Thyroid gland (tissue), 4 donors: ENCODE measurements around the gene GPNMB.

Source experiments
- POLR2A ChIP-seq, 2 donors: fragments of 450-650 bp; IDR thresholded peaks; one replicate each; pipeline ENCODE4 v1.6.1; 2017; ENCODE audit warnings: antibody characterized with exemption in 2 of 2, mild to moderate bottlenecking in 2 of 2, moderate library complexity in 1 of 2
- TF ChIP-seq, protein P1 (sequence below), 6 experiments: fragments of 200-600 bp in 3 of 6; fragments of 450-650 bp in 3 of 6; sonication (generic) in 3 of 6; IDR thresholded peaks; one replicate each; pipeline ENCODE4 v1.5.1; 2016 to 2019; ENCODE audit warnings: antibody characterized with exemption in 6 of 6, mild to moderate bottlenecking in 2 of 6, inconsistent platforms in 1 of 6, moderate library complexity in 1 of 6

DNA sequence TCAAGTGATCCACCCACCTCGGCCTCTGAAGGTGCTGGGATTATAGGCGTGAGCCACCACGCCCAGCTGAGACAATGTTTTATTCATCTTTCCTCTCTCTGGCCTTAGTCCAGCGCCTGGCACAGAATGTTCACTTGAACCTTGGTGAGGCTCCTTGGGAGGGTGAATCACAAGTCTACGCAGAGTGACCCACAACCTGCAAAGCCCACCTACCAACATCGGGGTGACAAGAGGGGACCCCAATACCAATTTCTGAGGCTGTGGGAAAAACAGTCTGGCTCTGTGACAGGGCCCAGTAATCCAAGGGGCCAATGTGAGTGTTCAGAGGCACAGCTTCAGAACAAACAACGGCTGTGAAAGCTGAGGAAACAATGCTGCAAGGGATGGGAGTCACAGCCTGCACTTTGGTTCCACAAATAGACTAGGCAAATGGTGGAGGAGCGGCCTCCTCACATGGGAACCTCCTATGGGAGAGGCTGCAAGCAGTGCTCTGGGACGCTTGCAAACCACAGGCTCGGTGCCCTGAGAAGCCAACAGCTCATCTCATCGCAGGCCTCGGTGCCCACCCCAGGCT, 47.0 kb downstream of the GPNMB start:
- TF ChIP-seq, protein P1, sequence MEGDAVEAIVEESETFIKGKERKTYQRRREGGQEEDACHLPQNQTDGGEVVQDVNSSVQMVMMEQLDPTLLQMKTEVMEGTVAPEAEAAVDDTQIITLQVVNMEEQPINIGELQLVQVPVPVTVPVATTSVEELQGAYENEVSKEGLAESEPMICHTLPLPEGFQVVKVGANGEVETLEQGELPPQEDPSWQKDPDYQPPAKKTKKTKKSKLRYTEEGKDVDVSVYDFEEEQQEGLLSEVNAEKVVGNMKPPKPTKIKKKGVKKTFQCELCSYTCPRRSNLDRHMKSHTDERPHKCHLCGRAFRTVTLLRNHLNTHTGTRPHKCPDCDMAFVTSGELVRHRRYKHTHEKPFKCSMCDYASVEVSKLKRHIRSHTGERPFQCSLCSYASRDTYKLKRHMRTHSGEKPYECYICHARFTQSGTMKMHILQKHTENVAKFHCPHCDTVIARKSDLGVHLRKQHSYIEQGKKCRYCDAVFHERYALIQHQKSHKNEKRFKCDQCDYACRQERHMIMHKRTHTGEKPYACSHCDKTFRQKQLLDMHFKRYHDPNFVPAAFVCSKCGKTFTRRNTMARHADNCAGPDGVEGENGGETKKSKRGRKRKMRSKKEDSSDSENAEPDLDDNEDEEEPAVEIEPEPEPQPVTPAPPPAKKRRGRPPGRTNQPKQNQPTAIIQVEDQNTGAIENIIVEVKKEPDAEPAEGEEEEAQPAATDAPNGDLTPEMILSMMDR (IDR thresholded peaks at IDR 0.05), result no peak
- no peak for TF ChIP-seq POLR2A (IDR thresholded peaks at IDR 0.05)
